ENCODE data around the gene EFNA5. TPM values are rescaled to one million over a fixed set of nuclear protein-coding genes. Genes with fewer than 3 reads are reported as not detected.

Gene EFNA5
- total and polyA plus RNA-seq, 2 experiments from 2014 or later = 7.5 to 10.1 TPM

- Histone ChIP-seq H3F3A (replicated peaks; ENCODE audit: low read depth) (no peaks in the 10 kb centered on the region; the same call in 1 of the 2 replicates), H3K9me2 (ENCODE audit: insufficient read depth) (no peaks in the 10 kb centered on the region), H3K4me3 (no peak overlapping the region), H3K4me1 (ENCODE audit: insufficient read depth) (peaks cover 67% of the 10 kb centered on the region), H4K20me1 (replicated peaks; ENCODE audit: insufficient read depth) (no peaks in the 10 kb centered on the region), H3K27me3 (ENCODE audit: insufficient read depth) (no peaks in the 10 kb centered on the region), H3K27ac (ENCODE audit: low read depth) (no peak overlapping the region; the same call in 1 of the 2 replicates), H2AFZ (no peak overlapping the region), H3K4me2 (peak overlapping the region; percentile 71), H3K36me3 (ENCODE audit: insufficient read depth) (no peaks in the 10 kb centered on the region), H3K79me2 (replicated peaks; ENCODE audit: insufficient read depth) (peaks cover 27% of the 10 kb centered on the region)
- Mint-ChIP-seq H3K4me3 (peak overlapping the region; percentile 59), H3K27ac (peak overlapping the region; percentile 40; the same call in 1 of the 2 replicates), H3K36me3 (ENCODE audit: low read depth) (no peaks in the 10 kb centered on the region), H3K4me1 (peaks cover 72% of the 10 kb centered on the region), H3K27me3 (ENCODE audit: insufficient read depth, low read depth, poor library complexity) (no peaks in the 10 kb centered on the region), H3K9me3 (no peaks in the 10 kb centered on the region)
- ATAC-seq = peak; percentile 12
- DNase-seq (ENCODE audit: low spot score) = peak; percentile 55
- TF ChIP-seq EZH2phosphoT487 (IDR thresholded peaks at IDR 0.05; ENCODE audit: unreplicated experiment) (no peak), CREB1 (CRISPR knock-in tag; IDR thresholded peaks at IDR 0.05; ENCODE audit: low read depth) (no peak), EZH2 (IDR thresholded peaks at IDR 0.05; ENCODE audit: low read depth, unreplicated experiment) (no peak), ZNF462 (CRISPR knock-in tag; IDR thresholded peaks at IDR 0.05) (no peak), CTCF (conservative IDR thresholded peaks at IDR 0.05; ENCODE audit: low read depth in 2 of 2) (no peak), ETS1 (IDR thresholded peaks at IDR 0.05) (no peak), NANOG (IDR thresholded peaks at IDR 0.05; ENCODE audit: borderline replicate concordance) (no peak), JUNB (IDR thresholded peaks at IDR 0.05; ENCODE audit: unreplicated experiment) (no peak), STAT1 (IDR thresholded peaks at IDR 0.05; ENCODE audit: unreplicated experiment) (no peak), ZNF331 (CRISPR knock-in tag; IDR thresholded peaks at IDR 0.05; ENCODE audit: low read depth) (no peak), REST (IDR thresholded peaks at IDR 0.05; ENCODE audit: unreplicated experiment) (no peak), ZNF114 (CRISPR knock-in tag; IDR thresholded peaks at IDR 0.05) (no peak), POLR2AphosphoS5 (IDR thresholded peaks at IDR 0.05; ENCODE audit: low read depth) (no peak)
Observed at GRCh38 chr5:107570805-107571531, 99.8 kb downstream of the EFNA5 start.
